RCC 7860 (cell line): Measurements from ENCODE around the gene PCDHB2.
"Not testable (repeated sequence)": the region's sequence is repeated elsewhere in the genome, so short reads cannot be mapped to it uniquely, and the experiment has no call there.

ENCODE experiments used
- DNase-seq: peaks from one replicate; pipeline ENCODE4 v3.0.0-alpha.2; 2015; ENCODE audit warnings: low spot score
- FAIRE-seq: peaks from 2 replicates; lab custom pipeline; 2012; peaks lifted over from hg19 to GRCh38; lab: Jason Lieb, UNC

The PCDHB2 gene

GRCh38 chr5:141094481-141095262 is at the start of gene PCDHB2:
PCDHB2 (plus strand) TSS chr5:141094615; CDS start chr5:141094791, 176 bp downstream.
- DNase-seq (peak; percentile 29), FAIRE-seq (no peak)

GRCh38 chr5:141050622-141051520 is 43.5 kb upstream of the PCDHB2 start, which contains the start of gene PCDHB1:
PCDHB1 (plus strand) TSS chr5:141051374; CDS start chr5:141051471, 97 bp downstream.
- FAIRE-seq, result no peak

GRCh38 chr5:141051521-141051866 is 42.9 kb upstream of the PCDHB2 start:
- FAIRE-seq (no peak), DNase-seq (no peak)

More at GRCh38 chr5:141050622-141051520, 43.5 kb upstream of the PCDHB2 start, which contains the start of gene PCDHB1:
- DNase-seq, result no peak

DNA sequence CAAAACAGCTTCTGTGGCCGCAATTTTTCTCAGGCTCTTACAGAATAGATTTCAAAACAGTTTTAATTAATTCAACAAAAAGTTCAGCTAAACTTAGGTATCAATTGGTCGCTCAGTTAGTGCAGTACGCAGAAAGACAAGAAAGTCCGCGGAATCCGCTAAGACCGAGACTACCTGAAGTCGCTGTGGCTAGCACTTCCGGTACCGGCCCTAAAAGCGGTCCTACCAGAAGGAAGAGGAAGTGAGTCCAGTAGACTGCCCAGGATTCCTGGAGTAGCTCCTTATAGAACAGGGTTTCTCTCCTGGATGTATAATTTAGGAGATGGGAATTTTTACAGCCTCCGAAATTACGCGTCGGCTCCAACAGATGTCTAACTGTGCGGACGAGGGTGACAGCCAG is 16.6 kb upstream of the PCDHB2 start:
- FAIRE-seq (no peak), DNase-seq (no peak)

DNA sequence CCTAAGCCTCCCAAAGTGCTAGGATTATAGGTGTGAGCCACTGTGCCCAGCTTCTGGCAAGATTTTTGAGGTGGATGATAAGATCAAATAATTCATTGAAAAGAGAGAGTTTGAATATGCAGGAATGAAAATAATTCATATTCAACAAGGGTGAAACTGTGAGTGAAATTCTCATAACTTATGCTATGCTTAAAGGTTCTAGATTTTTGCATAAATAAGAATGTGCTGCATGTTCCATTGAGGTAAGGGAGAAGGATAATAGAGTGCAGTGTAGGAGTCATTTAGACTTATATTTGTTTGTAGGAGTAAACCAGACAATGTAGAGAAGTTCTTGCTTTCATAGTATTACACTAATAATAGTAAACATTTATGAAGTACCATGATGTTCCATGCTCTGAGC is 12.2 kb upstream of the PCDHB2 start:
- DNase-seq, result no peak
- no peak for FAIRE-seq

GRCh38 chr5:141084487-141084989 is 9.9 kb upstream of the PCDHB2 start:
- peak; percentile 38 for DNase-seq
- FAIRE-seq, result no peak

DNA sequence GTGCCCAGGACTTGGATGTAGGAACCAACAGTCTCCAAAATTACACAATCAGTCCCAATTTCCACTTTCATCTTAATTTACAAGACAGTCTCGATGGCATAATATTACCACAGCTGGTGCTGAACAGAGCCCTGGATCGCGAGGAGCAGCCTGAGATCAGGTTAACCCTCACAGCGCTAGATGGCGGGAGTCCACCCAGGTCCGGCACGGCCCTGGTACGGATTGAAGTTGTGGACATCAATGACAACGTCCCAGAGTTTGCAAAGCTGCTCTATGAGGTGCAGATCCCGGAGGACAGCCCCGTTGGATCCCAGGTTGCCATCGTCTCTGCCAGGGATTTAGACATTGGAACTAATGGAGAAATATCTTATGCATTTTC is 837 bp downstream of the PCDHB2 start:
- DNase-seq, result no peak
- FAIRE-seq, result no peak

DNA sequence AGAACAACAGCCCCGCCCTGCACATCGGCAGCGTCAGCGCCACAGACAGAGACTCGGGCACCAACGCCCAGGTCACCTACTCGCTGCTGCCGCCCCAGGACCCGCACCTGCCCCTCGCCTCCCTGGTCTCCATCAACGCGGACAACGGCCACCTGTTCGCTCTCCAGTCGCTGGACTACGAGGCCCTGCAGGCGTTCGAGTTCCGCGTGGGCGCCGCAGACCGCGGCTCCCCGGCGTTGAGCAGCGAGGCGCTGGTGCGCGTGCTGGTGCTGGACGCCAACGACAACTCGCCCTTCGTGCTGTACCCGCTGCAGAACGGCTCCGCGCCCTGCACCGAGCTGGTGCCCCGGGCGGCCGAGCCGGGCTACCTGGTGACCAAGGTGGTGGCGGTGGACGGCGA is 1.8 kb downstream of the PCDHB2 start:
- not testable (repeated sequence) for FAIRE-seq

DNA sequence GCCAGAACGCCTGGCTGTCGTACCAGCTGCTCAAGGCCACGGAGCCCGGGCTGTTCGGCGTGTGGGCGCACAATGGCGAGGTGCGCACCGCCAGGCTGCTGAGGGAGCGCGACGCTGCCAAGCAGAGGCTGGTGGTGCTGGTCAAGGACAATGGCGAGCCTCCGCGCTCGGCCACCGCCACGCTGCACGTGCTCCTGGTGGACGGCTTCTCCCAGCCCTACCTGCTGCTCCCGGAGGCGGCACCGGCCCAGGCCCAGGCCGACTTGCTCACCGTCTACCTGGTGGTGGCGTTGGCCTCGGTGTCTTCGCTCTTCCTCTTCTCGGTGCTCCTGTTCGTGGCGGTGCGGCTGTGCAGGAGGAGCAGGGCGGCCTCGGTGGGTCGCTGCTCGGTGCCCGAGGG is 2.2 kb downstream of the PCDHB2 start:
- not testable (repeated sequence) for FAIRE-seq, DNase-seq

More for the DNA sequence above, 1.8 kb downstream of the PCDHB2 start:
- DNase-seq, result not testable (repeated sequence)

GRCh38 chr5:141100243-141100805 is 5.9 kb downstream of the PCDHB2 start, which contains the start of gene PCDHB3:
PCDHB3 (plus strand) TSS chr5:141100473; CDS start chr5:141100650, 177 bp downstream.
- no peak for DNase-seq
- no peak for FAIRE-seq

DNA sequence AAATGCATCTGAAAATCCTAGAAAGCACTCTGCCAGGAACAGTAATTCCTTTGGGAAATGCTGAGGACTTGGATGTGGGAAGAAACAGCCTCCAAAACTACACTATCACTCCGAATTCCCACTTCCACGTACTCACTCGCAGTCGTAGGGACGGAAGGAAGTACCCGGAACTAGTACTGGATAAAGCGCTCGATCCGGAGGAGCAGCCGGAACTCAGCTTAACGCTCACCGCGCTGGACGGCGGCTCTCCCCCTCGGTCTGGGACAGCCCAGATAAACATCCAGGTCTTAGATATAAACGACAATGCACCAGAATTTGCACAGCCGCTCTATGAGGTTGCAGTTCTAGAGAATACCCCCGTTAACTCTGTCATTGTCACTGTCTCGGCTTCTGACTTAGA is 6.6 kb downstream of the PCDHB2 start:
- DNase-seq (no peak), FAIRE-seq (no peak)

- DNase-seq, FAIRE-seq: not testable (repeated sequence)
These were observed 7.7 kb downstream of the PCDHB2 start for GRCh38 chr5:141102070-141102469.

DNA sequence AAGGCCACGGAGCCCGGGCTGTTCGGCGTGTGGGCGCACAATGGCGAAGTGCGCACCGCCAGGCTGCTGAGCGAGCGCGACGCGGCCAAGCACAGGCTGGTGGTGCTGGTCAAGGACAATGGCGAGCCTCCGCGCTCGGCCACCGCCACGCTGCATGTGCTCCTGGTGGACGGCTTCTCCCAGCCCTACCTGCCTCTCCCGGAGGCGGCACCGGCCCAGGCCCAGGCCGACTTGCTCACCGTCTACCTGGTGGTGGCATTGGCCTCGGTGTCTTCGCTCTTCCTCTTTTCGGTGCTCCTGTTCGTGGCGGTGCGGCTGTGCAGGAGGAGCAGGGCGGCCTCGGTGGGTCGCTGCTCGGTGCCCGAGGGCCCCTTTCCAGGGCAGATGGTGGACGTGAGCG is 8.1 kb downstream of the PCDHB2 start:
- not testable (repeated sequence) for FAIRE-seq, DNase-seq

GRCh38 chr5:141105350-141105749 is 10.9 kb downstream of the PCDHB2 start:
- no peak for FAIRE-seq
- DNase-seq, result no peak

- FAIRE-seq, result no peak
These were observed 24.8 kb downstream of the PCDHB2 start for GRCh38 chr5:141119250-141119649.

DNA sequence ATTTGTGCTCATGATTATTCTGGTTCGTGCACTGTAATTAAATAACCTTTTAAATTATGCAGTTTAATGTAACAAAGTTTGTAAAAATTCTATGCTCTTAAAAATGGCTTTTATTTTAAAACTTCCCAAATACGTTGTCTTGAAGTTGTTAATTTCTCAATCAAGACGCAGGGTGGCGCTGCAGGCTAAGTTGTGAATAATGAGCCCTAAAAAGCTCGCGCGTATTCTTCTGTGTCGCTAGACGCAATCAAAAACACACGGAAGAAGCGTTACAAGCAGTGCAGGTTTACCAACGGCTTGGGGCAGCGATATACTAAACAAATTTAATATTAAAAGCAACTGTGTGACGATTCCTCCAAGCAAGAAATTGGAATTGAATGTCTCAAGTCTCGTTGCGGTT is 27.1 kb downstream of the PCDHB2 start, which contains the start of gene PCDHB4:
TSS of gene PCDHB4 (plus strand) at position 256 of the 400 bp plus-strand sequence. CDS start 181 bp downstream, outside the sequence.
- FAIRE-seq (no peak), DNase-seq (no peak)

More at GRCh38 chr5:141119250-141119649, 24.8 kb downstream of the PCDHB2 start:
- no peak for DNase-seq

GRCh38 chr5:141121985-141122384 is 27.6 kb downstream of the PCDHB2 start:
- DNase-seq, result no peak
- no peak for FAIRE-seq

- DNase-seq, FAIRE-seq: not testable (repeated sequence)
These were observed 29.2 kb downstream of the PCDHB2 start for GRCh38 chr5:141123396-141124135.

DNA sequence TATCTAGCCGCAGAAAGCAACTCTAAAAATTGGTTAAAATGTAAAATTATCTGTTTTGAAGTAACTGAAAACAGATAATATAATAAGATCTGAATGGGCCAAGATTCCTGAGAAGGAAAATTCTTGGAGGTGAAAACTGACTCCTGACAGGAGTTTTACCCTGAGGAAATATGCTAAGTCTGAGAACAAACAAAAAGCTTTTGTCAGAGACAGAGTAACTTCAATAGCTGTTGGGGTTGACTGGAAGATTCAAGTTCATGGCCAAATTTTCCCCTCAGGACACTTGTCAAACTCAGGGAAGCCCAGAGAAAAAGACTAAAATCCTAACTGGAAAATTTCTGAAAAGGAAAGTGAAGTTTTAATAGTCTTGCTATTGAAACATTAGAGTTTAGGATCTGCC is 32.9 kb downstream of the PCDHB2 start:
- no peak for FAIRE-seq
- DNase-seq, result no peak
